ENCODE data around the gene CYTH4.
"Not testable (repeated sequence)": the region's sequence is repeated elsewhere in the genome, so short reads cannot be mapped to it uniquely, and the experiment has no call there.

Gene CYTH4

GRCh38 chr22:37319469-37319868, 37.2 kb downstream of the CYTH4 start:
- DNase-seq (ENCODE audit: extremely low read depth, low read depth) = no peak
- TF ChIP-seq, protein P1, sequence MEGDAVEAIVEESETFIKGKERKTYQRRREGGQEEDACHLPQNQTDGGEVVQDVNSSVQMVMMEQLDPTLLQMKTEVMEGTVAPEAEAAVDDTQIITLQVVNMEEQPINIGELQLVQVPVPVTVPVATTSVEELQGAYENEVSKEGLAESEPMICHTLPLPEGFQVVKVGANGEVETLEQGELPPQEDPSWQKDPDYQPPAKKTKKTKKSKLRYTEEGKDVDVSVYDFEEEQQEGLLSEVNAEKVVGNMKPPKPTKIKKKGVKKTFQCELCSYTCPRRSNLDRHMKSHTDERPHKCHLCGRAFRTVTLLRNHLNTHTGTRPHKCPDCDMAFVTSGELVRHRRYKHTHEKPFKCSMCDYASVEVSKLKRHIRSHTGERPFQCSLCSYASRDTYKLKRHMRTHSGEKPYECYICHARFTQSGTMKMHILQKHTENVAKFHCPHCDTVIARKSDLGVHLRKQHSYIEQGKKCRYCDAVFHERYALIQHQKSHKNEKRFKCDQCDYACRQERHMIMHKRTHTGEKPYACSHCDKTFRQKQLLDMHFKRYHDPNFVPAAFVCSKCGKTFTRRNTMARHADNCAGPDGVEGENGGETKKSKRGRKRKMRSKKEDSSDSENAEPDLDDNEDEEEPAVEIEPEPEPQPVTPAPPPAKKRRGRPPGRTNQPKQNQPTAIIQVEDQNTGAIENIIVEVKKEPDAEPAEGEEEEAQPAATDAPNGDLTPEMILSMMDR (IDR thresholded peaks at IDR 0.05; ENCODE audit: low read depth, low read length) = no peak

DNA sequence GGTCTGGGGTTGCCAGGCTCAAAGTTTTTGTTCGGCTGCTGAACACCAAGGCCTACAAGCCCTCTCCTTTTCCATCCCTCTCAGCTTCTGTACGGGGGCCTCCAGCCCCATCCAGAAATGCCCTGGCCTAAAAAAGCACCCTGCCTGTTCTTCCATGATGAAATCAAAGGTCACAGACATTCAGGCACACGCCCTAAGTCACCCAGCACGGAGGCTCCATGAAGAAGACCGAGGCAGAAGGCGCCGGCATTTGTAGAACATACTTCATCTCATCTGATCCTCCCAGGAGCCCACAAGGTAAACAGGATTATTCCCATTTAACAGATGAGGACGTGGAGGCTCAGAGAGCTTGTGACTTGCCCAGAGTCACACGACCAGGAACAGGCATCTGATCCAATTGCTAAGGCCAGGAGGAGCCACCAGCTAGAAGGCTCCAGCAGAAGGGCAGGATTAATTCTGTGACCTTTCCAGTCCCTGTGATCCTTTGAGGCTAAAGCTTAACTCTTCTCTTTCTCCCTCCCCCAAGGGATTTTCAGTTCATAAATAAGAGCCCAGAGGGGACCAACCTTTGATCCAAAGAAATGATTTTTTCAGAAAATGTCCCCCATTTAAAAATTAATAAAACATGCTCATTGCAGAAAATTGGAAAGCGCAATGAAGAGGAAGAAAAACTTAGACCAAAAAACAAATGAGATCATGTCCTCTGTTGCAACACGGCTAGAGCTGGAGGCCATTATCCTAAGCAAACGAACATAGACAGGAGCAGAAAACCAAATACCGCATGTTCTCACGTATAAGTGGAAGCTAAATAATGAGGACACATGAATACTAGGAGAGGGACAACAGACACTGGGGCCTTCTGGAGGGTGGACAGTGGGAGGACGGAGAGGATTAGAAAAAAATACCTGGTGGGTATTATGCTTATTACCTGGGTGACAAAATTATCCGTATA, 38.7 kb downstream of the CYTH4 start:
- TF ChIP-seq, protein P1 (IDR thresholded peaks at IDR 0.05; ENCODE audit: low read depth, low read length) = no peak
- no peak for DNase-seq (ENCODE audit: extremely low read depth, low read depth)

DNA sequence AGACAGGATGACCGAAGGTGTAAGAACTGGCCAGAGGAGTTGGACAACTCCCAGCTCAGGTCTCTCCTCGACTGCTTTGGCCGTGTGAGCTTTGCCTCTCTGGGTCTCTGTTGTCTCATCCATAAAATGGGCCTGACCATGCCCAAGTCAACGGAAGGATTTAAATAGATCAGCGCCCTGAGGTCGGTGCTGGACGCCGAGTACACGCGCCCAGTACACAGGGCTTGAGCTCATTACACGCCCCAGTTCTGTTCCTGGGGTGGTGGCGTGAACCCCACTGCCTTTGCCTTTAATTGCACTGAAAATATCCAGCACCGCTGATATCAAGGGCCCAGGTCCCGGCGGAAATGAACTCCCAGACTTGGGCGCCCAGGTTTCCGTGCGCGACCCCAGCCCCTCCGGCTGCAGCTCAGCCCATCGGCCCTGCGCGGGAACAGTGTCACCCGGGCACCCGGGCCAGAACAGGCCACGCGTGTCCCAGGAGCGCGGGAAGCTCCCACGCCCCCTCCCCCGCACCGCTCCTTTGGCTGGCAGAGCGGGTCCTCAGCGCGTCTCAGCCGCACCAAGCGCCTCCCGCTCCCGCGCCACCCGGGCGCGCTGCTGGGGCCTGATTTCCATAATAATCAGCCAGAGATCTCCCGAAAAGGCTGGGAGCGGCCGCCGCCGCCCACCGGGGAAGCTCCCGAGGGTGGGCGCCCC, 42.2 kb downstream of the CYTH4 start:
- no peak for DNase-seq (ENCODE audit: extremely low read depth, low read depth)

GRCh38 chr22:37325039-37325395, 42.7 kb downstream of the CYTH4 start:
- TF ChIP-seq, protein P1 (IDR thresholded peaks at IDR 0.05; ENCODE audit: low read depth, low read length) = no peak
- no peak for DNase-seq (ENCODE audit: extremely low read depth, low read depth)

More for the DNA sequence above, 42.2 kb downstream of the CYTH4 start:
- TF ChIP-seq, protein P1 (IDR thresholded peaks at IDR 0.05; ENCODE audit: low read depth, low read length) = no peak

- TF ChIP-seq, protein P1 (IDR thresholded peaks at IDR 0.05; ENCODE audit: low read depth, low read length) = no peak
- no peak for DNase-seq (ENCODE audit: extremely low read depth, low read depth)
Measured at GRCh38 chr22:37326726-37327125, 44.4 kb downstream of the CYTH4 start.

DNA sequence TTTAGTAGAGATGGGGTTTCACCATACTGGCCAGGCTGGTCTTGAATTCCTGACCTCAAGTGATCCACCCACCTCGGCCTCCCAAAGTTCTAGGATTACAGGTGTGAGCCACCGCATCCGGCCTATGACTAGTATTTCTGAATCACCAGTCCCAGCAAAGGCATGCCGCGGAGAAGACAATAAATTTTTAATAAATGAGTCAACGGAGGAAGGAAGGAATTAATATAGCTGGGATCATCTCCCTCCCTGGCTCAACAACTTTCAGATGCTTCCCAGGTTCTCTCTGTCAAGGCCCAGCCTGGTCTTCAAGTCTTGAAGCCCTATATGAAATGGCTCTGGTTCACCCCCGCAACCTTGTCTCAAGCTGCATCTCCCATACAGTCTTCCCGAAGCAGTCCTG, 45.7 kb downstream of the CYTH4 start:
- DNase-seq (ENCODE audit: extremely low read depth, low read depth) = no peak
- TF ChIP-seq, protein P1 (IDR thresholded peaks at IDR 0.05; ENCODE audit: low read depth, low read length) = no peak

DNA sequence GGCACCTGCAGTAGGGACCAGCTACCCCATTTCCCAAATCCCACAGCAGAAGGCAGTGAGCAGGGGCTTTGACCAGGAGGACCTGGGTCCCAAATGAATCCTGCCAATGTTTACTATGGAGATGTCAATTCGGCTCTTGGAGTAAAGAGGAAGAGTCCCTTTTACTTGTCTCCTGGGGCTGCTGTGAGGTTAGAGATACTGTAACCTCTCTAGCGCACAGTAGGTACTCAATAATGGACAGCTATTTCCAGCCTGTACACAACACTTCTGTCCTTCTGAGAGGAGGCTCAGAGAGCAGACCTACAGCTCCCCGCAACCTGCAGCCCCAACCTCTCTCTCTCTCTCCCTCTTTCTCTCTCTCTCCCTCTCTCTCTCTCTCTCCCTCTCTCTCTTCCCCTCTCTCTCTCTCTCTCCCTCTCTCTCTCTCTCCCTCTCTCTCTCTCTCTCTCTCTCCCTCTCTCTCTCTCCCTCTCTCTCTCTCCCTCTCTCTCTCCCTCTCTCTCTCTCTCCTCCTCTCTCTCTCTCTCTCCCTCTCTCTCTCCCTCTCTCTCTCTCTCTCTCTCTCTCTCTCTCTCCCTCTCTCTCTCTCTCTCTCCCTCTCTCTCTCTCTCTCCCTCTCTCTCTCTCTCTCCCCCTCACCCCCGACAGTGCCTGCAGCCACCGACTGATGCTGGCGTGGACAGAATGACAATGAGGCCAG, 46.4 kb downstream of the CYTH4 start:
- not testable (repeated sequence) for DNase-seq (ENCODE audit: extremely low read depth, low read depth)

All from AG09319 (cell line).